Left renal cortex interstitium (tissue), 4 donors: ENCODE results near the gene RGS13. TPM values are rescaled to one million over a fixed set of nuclear protein-coding genes. Genes with fewer than 3 reads are reported as not detected.

Experiments
- DNase-seq, 4 donors: peaks; one replicate each; pipeline ENCODE4 v3.0.0-alpha.2; 2013; ENCODE audit warnings: low read depth in 4 of 4, low spot score in 2 of 4, missing footprints in 1 of 4
- polyA plus RNA-seq, 4 donors: library from polyadenylated mRNA; unstranded; fragments of 120-200 nt; gene quantifications; one replicate each; pipeline ENCODE4 v1.2.1, GENCODE V29; 2013; ENCODE audit not compliant: insufficient read length in 4 of 4

RGS13 gene
- polyA plus RNA-seq, 4 donors = not detected

DNA sequence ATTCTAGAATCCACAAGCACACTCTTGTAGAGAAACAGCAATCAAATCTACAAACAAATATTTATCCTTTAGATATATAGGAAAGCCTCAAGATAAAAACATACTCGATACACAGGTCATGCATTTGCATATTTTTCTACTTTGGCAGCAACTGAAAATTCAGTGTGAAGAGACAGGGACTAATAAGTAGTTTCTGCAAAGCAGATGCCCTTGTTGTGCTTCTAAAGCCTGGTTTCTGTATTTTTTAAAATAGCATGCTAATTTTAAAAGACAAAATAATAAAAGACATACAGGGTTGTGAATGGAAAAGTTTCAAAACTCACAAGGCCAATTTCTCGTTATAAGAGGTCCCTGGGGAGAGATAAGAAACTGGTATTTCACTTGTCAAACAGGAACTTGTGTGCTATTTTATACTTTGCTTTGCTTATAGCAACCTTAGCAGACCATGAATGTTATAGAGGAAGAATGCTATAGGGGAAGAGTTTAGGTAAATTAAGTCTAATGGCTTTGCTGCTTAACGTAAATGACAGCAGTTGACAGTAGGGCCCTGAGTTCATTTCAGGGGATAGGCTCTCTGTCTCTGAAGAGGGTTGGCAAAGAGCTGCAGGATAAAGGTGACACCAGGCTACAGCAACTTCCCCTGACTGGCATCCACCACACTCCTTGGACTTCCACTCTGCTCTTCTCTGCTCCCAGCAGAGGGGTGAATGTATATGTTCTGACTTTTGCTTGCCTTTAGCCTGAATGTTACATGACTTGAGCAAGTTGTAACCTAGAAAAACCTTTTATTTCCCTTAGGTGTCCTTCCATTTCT, 9.4 kb upstream of the RGS13 start:
- no peak for DNase-seq

DNA sequence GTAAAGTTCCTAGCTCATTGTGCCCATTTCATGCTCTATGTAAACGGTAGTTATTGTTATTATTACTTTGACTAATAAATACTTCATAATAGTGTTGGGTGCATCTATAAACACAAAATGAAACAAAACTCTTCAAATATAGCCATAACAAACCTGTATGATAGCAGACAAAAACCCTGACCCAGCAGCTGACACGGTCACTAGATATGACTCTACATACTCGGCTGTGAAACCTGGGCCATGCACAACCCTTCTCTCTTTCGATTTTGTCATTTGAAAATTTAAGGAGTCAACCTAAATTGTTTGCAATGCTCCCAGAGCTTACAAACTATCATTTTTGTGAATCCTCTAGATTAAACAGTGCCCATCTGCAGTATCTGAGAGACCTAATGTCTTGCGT, 8.0 kb upstream of the RGS13 start:
- no peak for DNase-seq

DNA sequence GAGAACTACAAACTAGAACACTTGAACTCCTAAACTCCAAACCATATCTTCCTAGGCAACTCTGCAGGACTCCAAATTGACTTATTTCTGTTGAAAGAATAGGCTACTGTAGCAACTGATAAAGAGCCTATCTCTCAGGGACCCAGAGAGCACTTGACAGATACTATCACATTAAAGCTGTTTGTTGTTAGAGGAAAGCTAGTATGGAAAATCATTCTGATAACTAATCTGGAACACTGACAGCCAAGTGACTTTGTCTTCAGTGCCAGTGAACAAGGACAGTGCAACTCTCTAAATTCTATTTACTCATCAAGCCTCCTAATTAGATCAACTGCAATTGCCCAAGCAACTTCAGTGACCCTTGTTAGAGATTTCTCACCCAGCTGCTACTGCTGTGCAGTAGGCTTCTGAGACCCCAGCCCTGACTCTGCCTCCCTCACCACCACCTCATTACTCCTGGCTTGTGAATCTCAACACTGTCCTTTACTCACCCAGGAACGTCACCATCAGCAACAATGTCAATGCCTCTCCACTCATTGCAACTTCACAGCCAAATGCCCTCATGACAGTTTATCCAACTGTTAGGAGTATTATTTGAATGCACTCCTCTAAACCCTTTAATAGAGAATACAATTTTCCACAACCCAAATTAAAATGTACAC, 7.4 kb upstream of the RGS13 start:
- no peak for DNase-seq

DNA sequence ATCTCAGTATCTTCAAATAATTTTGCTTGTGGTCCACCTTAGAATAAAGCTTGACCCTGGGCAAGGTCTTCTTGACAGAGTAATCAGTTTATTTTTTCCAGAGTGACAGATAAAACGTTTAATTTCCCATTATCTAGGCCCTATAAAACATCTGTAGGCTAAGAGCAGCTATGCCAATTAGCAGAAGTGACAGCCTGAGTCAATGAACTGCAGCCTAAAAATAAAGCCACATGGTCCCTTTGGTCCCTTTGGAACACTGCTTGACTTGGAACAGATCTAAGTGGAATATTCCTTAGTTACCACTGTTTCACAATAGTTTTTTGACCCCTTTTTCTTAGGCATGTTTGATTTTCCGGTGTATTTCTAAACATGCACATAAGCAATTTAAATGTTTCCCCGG, 6.3 kb upstream of the RGS13 start:
- DNase-seq = no peak

DNA sequence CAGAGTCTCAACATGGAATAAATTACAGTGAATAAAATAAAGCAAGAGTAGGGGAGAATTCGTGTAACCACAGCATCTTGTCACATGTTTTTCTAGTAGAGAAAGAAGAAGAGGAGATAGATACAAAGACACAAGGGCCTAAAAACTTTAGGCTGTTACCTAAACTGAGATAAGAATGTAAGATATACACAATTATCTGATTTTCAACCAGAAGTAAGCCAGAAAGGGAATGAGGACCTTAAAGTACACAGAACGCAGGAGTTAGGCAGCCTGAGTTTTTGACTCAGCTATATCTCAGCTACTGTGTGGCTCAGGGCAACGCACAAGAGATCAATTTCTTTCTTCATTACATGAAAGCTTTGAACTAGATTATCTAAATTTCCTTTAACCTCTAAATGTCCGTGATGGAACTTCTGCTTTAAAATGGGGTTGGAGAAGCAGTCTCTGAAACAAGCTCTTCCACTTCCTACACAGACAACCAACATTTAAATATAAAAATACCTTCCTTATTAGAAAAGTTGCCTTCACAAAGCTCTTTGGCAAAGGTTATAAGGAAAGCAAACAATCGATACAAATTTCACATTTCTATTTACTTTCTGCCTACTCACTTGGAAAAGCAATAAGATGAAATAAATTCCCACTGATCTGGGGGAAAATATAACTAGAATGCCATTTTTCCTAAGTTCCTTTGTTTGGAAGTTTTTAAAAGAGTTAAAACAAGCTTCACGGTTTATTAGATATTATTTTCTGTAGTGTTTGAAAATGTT, 5.2 kb upstream of the RGS13 start:
- DNase-seq = no peak

DNA sequence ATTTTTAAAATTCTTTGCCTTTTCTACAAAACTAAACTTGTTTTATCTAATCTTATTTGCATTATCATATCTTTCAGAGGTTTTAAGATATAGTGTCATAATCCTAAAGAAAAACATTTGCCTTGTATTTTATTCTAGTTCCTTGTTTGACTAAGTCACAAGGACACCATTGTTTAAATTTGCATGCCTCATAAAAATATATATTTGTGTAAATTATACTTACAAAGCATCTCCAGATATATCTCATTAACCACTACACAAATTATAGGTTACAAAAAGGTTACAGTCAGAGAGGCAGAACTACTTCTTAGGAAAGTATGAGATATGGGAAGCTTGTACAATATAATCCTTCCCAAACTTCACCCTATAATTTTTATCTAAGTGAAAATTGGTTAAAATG, 4.2 kb upstream of the RGS13 start:
- DNase-seq = no peak

DNA sequence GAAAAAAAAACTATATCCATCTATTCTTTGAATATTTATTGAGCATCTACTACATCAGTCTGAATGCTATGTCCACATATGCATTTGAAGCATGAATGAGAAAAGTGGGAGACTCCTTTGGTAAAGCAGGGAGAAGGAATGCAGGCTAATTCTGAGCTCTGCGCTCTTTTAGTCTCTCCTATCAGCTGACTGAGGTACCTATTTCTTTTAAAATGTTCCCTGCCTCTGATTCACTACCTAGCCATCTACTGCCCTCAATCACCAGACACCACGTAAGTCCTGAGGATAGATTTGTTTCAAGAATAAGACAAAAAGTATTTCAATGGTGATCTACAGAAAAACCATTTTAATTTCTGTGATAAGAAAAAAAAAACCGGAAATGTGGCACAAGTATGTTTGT, 3.8 kb upstream of the RGS13 start:
- no peak for DNase-seq

DNA sequence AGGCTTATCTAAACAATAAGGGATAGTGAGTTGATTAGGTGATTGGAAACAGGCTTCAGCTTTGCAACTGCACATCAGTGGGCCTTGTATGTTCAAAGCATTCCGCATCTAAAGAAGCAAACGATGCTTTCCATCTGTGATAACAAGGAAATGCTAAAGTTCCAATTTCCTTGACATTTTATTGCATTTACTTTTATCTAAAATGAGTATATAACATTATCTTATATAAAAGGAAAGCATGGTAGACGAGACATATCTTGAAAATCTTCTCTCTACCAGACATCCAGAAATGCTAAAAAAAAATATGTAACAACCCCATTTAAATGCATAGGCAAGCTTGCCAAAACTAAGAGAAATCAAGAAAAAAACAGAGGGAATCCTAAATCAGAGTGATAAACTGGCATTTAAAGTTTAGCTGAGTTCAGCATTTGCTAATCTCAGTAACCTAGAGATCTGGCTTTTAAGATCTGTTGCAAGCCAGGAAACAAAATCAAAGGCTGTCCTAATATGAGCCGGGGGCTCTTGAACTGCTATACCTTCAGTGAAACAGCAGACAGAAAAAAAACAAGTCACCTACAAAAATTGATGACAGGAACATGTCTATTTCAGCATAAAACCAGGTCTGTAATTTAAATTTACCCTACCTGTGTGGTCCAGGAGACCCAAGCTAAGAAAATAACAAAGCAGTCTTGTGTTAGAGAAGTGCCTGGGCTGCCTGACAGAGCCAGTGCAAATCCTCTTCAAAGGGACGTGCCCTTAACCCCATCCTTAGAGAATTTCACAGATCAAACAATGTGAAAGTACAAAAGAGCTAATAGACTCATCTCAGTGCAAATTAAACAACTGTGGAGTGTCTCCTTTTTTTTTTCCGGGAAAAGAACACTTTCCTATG, 3.1 kb upstream of the RGS13 start:
- DNase-seq = no peak

DNA sequence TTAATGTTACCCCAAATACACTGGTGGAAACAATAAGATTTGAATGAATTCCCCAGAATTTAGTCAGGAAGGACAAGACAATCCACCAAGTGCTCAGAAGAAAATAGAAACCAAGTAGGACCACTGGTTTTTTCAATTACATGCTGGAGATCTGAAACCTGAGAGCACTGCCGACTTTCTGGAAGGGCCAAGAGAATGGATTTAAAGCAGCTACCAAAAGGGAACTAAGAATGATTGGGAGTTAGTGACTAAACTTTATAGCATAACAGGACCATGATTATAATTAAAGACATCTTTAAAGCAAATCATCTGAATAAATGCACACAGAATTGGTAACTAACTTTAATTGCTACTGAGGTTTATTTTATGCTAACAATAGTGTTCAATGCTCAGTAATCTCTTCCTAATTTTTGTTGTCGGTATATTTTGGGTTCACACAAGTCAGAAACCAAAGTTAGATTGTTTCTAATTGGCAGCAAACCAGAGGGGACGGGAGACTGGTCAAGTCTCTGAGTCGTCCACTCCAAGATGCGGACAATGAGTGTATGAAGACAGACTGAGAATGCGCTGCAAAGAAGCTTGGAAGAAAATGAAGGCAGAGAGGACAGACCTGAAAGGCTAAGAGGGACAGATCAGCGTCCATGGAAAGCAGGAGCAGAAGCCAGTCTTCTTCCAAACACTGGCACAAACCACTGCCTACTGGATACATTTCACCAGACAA, 2.3 kb upstream of the RGS13 start:
- no peak for DNase-seq

DNA sequence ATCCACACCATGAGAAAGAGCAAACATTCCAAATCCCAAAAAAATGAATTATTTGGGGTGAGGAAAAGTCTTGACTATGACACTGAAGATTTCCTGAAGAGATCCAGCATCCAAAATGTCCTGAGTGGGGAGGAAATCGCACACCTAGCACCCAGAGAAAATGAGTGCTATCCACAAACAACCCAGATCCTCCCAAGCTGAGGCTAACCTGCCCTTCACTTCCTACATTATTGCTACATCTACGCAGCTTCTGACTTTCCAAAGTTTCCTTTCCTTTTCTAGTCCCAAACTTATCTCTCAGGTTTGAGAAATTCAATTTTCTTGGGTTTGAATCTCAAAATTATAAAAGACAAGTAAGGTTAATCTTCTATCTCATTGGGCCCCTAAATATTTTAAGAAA, 906 bp upstream of the RGS13 start:
- DNase-seq = no peak

DNA sequence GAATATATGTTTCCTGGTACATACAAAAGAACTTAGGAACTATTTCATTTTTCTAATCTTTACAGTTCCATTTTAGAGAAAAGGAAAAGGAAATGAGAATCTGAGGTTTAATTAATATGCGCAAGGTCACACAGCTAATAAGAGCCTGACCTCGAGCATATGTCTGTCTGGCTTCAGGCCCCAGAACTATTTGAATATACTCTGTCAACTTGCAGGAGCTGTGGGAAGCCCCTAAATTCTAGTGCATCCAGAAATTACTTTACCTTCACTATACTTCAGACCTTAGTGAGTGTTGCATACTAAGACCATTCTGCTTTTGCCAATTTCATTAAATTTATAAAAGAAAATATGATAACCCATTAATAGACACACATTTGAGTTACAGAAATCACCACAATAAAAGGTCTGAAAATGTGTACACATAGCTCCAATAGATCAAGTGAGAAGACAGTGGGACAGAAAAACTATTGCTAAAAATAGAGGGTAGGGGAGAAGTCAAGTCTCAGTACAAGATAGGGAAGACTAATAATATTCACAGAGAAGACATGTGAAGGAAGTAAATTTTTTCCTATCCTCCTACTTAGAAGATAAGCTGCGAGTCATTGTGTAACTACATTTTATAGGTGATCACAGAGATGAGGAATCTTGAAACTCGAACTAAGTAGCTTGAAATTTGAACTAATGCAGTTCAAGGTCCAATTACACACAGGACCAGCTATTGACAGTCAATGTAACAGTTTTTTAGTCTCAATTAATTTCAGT, 3.8 kb downstream of the RGS13 start:
- DNase-seq = no peak

DNA sequence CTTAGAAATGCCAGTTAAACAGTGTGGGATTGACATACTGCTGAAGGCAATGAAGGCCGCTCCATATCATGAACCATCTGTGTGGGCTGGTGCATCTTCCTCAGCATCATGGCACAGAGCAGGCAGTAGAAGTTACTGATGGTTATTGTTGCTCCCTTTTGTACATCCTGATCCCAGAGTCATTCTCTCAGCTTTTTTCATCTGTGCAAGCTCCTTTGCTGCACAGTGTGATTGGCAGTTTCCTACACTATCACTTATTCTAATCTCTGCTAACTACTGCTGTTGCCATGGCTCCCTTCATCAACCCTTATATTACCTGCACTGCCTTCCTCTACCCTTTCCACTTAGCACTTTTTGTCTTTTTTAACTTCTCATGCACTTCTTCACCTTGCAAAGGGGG, 16.2 kb downstream of the RGS13 start:
- DNase-seq = no peak

DNA sequence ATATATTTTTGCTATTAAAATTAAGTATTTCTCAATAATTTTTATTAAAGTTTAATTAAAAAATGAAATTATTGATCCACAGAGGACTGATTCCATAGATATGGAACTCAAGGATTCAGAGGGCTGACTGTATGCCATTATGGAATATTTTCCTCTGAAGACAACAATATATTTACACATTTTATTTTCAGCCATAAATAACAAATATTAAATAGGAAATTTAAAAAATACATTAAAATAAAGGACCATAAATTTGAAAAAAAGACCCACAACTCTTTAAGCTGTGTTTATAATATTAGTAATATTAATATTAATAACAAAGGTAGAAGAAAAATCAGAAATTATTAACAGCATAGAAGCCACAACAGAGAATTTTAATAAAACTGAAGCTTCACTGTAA, 18.2 kb downstream of the RGS13 start:
- DNase-seq = no peak

DNA sequence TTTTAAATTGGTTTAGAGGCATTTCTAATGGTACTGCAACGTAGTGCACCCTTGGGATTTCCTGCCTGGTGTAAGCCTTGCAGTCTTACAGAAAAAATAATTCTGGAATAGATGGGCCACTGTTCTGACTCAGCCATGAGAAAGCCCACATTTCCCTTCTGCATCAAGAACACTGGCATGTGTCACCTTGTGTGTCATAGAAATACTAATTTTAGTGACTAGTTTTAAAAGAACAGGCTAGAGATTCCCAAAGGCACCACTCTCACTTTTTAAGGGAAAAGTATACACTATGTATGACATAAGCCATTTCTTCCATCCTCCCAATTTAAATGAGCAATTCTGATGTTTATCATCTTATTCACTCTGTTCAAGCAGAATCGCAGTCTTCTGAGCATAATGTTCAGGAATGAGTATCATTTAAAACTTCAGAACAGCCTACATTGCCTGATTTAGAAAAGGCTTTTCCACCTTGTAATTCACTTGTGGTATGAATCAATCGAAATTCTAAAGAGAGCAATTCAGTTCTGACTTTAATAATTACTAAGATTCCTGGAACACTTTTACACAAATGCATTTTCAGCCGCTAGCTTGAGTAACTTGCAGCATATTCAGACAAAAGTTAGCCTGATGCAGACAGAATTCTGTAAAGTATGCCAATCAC, 18.8 kb downstream of the RGS13 start:
- no peak for DNase-seq

DNA sequence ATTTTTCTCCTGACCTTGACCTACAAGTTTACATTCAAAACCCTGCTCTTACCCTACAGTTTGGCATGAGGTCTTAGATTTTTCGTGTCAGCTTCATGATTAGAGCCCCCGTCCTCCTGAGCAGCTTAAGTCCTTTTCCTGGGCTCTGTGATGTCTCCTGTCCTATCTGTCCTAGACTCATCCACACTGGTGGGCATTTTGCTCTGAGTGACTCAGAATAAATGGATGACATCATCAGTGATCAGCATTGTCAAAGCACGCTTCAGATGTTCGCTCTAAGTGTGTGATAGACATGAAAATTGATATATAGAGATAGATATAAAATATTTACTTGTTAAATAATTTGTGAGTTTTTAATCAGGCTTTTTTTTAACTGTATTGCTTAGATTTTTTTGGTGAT, 21.8 kb downstream of the RGS13 start:
- no peak for DNase-seq

DNA sequence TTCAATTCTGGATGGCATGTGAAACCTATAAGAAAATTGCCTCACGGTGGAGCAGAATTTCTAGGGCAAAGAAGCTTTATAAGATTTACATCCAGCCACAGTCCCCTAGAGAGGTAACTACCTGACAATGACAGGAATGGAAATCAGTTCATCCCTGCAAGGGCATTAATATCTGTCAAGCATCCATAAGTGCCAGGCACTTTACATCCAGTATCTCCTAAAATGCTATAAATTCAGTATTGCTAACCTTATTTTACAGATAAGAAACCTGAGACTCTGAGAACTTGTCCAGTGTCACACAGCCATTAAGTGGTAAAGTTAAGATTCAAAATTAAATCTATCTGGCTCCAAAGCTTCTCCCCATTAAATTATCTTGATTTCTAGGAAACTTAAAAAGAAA, 22.3 kb downstream of the RGS13 start:
- no peak for DNase-seq

DNA sequence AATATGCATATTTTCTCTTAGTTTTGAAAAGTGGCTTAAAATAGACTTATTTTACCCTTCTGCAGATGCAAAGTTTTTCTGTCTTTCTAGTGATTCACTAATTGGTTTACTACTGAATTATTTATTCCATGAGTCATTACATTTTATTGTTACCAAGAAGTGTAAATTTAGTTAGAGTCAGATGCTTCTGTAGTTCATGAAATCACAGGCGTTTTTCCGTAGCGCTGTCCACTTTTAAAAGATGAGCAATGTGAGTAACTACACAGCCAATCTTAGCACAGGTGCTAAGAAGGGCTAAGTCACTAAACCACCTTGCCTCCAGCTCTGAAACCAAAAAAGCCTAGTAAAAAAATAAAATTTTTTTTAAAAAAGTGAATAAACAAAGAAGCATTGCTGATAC, 24.7 kb downstream of the RGS13 start:
- DNase-seq = no peak

DNA sequence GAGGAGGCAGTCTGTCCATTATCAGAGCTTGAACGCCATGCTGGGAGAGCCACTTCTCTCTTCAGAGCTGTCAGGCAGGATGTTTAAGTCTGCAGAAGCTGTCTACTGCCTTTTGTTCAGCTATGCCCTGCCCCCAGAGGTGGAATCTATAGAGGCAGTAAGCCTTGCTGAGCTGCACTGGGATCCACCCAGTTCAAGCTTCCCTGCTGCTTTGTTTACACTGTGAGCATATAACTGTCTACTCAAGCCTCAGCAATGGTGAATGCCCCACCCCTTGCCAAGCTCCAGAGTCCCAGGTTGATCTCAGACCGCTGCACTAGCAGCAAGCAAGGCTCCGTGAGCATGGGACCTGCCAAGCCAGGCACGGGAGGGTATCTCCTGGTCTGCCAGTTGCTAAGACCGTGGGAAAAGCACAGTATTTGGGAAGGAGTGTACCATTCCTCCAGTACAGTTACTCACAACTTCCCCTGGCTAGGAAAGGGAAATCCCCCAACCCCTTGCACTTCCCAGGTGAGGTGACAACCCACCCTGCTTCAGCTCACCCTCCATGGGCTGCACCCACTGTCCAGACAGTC, 32.5 kb downstream of the RGS13 start:
- no peak for DNase-seq
